Kidney (tissue), 14 donors: Measurements from ENCODE around the gene TSPAN15. TPM values are rescaled to one million over a fixed set of nuclear protein-coding genes. Genes with fewer than 3 reads are reported as not detected.

Experiments used
- DNase-seq, 5 donors: peaks; one replicate each; pipeline ENCODE4 v3.0.0-alpha.2; 2013 to 2020
- FAIRE-seq: peaks from 2 replicates; lab custom pipeline; 2012; peaks lifted over from hg19 to GRCh38; lab: Jason Lieb, UNC
- H3K27ac ChIP-seq, 2 donors: one replicate each; pipeline ENCODE4 v1.7.0; 2013; ENCODE audit warnings: low read depth in 2 of 2, low read length in 2 of 2, inconsistent platforms in 1 of 2
- H3K27me3 ChIP-seq: one replicate; pipeline ENCODE4 v1.7.1; 2013; ENCODE audit warnings: low read length, inconsistent platforms; ENCODE audit not compliant: control insufficient read depth, insufficient read depth
- H3K36me3 ChIP-seq, 3 donors: one replicate each; pipeline versions ENCODE4 v1.7.0 to v1.7.1; 2013; ENCODE audit warnings: low read length in 3 of 3, control low read depth in 1 of 3, inconsistent platforms in 1 of 3; ENCODE audit not compliant: insufficient read depth in 3 of 3, control insufficient read depth in 2 of 3
- H3K4me1 ChIP-seq, 3 donors: one replicate each; pipeline versions ENCODE4 v1.7.0 to v1.7.1; 2013; ENCODE audit warnings: low read length in 3 of 3, inconsistent platforms in 1 of 3, low read depth in 1 of 3; ENCODE audit not compliant: control insufficient read depth in 2 of 3, insufficient read depth in 2 of 3
- H3K4me3 ChIP-seq, 3 donors: one replicate each; pipeline versions ENCODE4 v1.7.0 to v1.8.1; 2013; ENCODE audit warnings: low read length in 3 of 3, control low read depth in 1 of 3, inconsistent platforms in 1 of 3
- H3K9ac ChIP-seq, 3 donors: one replicate each; pipeline versions ENCODE4 v1.7.0 to v1.7.1; 2013; ENCODE audit warnings: low read length in 3 of 3, control low read depth in 1 of 3, inconsistent platforms in 1 of 3
- H3K9me3 ChIP-seq, 3 donors: one replicate each; pipeline versions ENCODE4 v1.7.0 to v1.7.1; 2013; ENCODE audit warnings: low read length in 3 of 3, control low read depth in 1 of 3, inconsistent platforms in 1 of 3; ENCODE audit not compliant: control insufficient read depth in 2 of 3, insufficient read depth in 1 of 3
- intact Hi-C: fragments of 100-400 bp; cut with DNase I; formaldehyde crosslinking; loops from one replicate; pipeline ENCODE4 v1.11.1; 2022
- polyA plus RNA-seq: library from polyadenylated mRNA; stranded (reverse); fragments of 350-450 nt; fragmentation: Illumina TruSeq; extraction: RNeasy Lipid Tissue Mini Kit (QIAGEN cat#74804); gene quantifications from one replicate; pipeline ENCODE4 v1.2.3, GENCODE V29; 2014; ENCODE audit warnings: low read depth, low replicate concordance; ENCODE audit not compliant: insufficient read depth
- total RNA-seq: library from RNA; stranded (reverse); fragmentation: NEBNext Ultra II Directional; extraction: Animal tissue kit (Norgen Biotek cat#: 25700); gene quantifications from one replicate; pipeline ENCODE4 v1.2.1, GENCODE V29; 2021
- TF ChIP-seq, protein P1 (sequence below): IDR thresholded peaks from 3 replicates; pipeline ENCODE4 v1.5.1; 2012; ENCODE audit warnings: mild to moderate bottlenecking, moderate library complexity, borderline replicate concordance; ENCODE audit not compliant: insufficient read depth; ENCODE audit errors: extremely low read depth
- donor health status: control.
- donor health status: control.
- donor health status: control.
- donor health status: control.
- donor health status: control.
- donor health status: DM: yes; HTN: yes; CAD: no.
- donor health status: Normal renal cell carcinoma (clear cell type).

The TSPAN15 gene
- total and polyA plus RNA-seq, 2 donors from 2014 or later, result 28.2 to 65.4 TPM

DNA sequence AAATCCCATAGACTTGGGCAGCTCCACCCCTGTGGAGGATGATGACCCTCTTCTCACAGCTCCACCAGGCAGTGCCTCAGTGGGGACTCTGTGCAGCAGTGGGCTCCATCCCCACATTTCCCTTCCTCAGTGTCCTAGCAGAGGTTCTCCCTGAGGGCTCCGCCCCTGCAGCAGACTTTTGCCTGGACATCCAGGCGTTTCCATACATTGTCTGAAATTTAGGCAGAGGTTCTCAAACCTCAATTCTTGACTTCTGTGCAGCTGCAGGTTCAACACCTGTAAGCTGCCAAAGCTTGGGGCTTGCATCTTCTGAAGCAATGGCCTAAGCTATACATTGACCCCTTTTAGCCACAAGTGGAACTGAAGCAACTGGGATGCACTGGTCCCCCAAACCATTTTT is 90.2 kb downstream of the TSPAN15 start:
- H3K27ac ChIP-seq, result no peak overlapping the region
- no peaks in the 10 kb centered on the region for H3K4me1 ChIP-seq
- H3K9me3 ChIP-seq, result no peaks in the 10 kb centered on the region
- TF ChIP-seq, protein P1, sequence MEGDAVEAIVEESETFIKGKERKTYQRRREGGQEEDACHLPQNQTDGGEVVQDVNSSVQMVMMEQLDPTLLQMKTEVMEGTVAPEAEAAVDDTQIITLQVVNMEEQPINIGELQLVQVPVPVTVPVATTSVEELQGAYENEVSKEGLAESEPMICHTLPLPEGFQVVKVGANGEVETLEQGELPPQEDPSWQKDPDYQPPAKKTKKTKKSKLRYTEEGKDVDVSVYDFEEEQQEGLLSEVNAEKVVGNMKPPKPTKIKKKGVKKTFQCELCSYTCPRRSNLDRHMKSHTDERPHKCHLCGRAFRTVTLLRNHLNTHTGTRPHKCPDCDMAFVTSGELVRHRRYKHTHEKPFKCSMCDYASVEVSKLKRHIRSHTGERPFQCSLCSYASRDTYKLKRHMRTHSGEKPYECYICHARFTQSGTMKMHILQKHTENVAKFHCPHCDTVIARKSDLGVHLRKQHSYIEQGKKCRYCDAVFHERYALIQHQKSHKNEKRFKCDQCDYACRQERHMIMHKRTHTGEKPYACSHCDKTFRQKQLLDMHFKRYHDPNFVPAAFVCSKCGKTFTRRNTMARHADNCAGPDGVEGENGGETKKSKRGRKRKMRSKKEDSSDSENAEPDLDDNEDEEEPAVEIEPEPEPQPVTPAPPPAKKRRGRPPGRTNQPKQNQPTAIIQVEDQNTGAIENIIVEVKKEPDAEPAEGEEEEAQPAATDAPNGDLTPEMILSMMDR, result no peak
- DNase-seq, result no peak
- no peak overlapping the region for H3K4me3 ChIP-seq
- H3K9ac ChIP-seq, result no peak overlapping the region
- no peaks in the 10 kb centered on the region for H3K27me3 ChIP-seq
- no peak for FAIRE-seq
- no peaks in the 10 kb centered on the region for H3K36me3 ChIP-seq
- intact Hi-C loops, result no loop called here

DNA sequence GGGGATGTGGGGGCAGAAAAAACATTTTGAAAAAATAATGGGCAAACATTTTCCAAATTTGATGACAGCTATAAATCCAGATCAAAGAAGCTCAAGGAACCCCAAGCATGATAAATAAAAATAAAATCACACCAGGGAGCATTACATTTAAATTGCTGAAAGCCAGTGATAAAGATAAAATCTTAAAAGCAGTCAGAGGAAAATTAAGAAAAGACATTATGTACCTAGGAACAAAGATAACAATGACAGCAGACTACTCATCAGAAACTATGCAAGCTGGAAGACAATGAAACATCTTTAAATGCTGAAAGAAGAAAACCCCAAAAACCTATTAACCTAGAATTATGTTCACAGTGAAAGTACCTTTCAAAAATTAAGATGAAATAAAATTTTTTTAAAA is 98.7 kb downstream of the TSPAN15 start:
- intact Hi-C loops, result no loop called here

DNA sequence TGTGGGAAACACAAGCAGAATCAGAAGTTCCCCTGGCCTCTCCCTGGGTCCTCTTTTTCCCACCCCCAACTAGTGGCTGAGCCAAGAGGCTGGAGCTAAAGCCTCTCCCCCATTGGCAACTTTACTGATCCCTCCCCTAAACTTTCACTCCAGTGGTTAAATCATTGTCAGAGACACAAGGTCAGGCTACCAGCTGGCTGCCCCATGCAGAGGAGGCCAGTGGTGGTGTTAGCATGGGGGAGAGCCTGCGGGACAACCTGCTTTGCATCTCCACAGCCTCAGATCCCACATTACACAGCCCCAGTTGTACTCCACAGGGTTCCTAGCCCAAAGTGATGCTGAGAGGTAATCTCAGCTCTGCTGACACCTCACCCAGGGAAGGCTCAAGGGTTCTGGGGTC is 101.0 kb downstream of the TSPAN15 start:
- H3K36me3 ChIP-seq, result no peaks in the 10 kb centered on the region
- intact Hi-C loops, result no loop called here
- peaks cover 0 to 27% (median 3%) of the 10 kb centered on the region in 3 donors for H3K9me3 ChIP-seq
- no peaks in the 10 kb centered on the region for H3K4me1 ChIP-seq
- H3K4me3 ChIP-seq, result no peak overlapping the region
- H3K27ac ChIP-seq, result no peak overlapping the region
- no peak for DNase-seq
- TF ChIP-seq, protein P1, result no peak
- H3K27me3 ChIP-seq, result no peaks in the 10 kb centered on the region
- FAIRE-seq, result no peak
- no peak overlapping the region for H3K9ac ChIP-seq

More for the DNA sequence above, 98.7 kb downstream of the TSPAN15 start:
- no peaks in the 10 kb centered on the region for H3K27me3 ChIP-seq
- no peaks in the 10 kb centered on the region for H3K4me1 ChIP-seq
- H3K9me3 ChIP-seq, result peaks cover 0 to 27% (median 3%) of the 10 kb centered on the region in 3 donors
- no peak for FAIRE-seq
- H3K4me3 ChIP-seq, result no peak overlapping the region
- H3K27ac ChIP-seq, result no peak overlapping the region
- H3K9ac ChIP-seq, result no peak overlapping the region
- TF ChIP-seq, protein P1, result no peak
- no peaks in the 10 kb centered on the region for H3K36me3 ChIP-seq
- DNase-seq, result no peak

DNA sequence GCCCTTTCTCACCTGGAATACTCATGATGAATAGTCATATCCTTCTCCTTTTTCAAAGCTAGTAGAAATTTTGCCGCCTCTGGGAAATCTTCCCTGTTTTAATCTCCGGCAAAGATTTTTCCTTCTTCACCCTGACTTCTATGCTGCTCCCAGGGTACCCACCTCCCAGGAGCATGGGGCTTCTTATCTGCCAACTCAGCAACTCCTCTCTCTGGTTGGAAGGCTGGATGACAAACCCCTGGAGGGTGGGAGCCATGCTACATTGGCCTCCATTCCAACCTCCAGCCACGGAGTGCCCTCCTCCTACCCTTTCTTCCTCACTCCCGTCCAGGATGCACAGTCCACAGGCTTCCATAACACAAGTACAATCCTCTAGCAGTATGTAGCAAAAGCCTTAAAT is 102.1 kb downstream of the TSPAN15 start:
- intact Hi-C loops, result no loop called here
- FAIRE-seq (no peak), DNase-seq (no peak)
- Histone ChIP-seq H3K36me3 (no peaks in the 10 kb centered on the region), H3K9me3 (peaks cover 0 to 27% (median 3%) of the 10 kb centered on the region in 3 donors), H3K4me3 (no peak overlapping the region), H3K27me3 (no peaks in the 10 kb centered on the region), H3K4me1 (no peaks in the 10 kb centered on the region), H3K27ac (no peak overlapping the region), H3K9ac (no peak overlapping the region)
- TF ChIP-seq, protein P1, result no peak
